CD4-positive, alpha-beta T cell (primary cell): ENCODE measurements around the gene GABRD. TPM values are rescaled to one million over a fixed set of nuclear protein-coding genes. Genes with fewer than 3 reads are reported as not detected.

Experiments used
- ATAC-seq: fragments of 200-7000 bp; cut with Tn5 transposase; one replicate; pipeline ENCODE4 v1.10.0; 2022; ENCODE audit warnings: mild to moderate bottlenecking; ENCODE audit not compliant: poor library complexity
- CTCF ChIA-PET: fragments of 350-600 bp; sonication (Branson Sonifier 250); formaldehyde crosslinking; loops from one replicate; lab custom pipeline; 2021; ENCODE audit warnings: antibody characterized with exemption, inconsistent platforms; lab: Charles Lee
- POLR2A ChIA-PET: fragments of 350-600 bp; sonication (Branson Sonifier 250); formaldehyde crosslinking; loops from one replicate; lab custom pipeline; 2021; ENCODE audit warnings: antibody characterized with exemption, inconsistent platforms; lab: Charles Lee
- DNase-seq, 14 experiments: peaks; one replicate each; pipeline ENCODE4 v3.0.0-alpha.2; 2013 to 2020; ENCODE audit warnings: mixed read lengths in 2 of 14
- H3K27ac ChIP-seq, 2 donors: one replicate each; pipeline versions ENCODE4 v1.5.1 to v1.7.0; 2013; ENCODE audit warnings: low read length in 2 of 2, low read depth in 1 of 2, mild to moderate bottlenecking in 1 of 2
- H3K27me3 ChIP-seq, 2 experiments: 1 replicate in 1 of 2; 2 replicates in 1 of 2; pipeline versions ENCODE4 v1.6.1 to v1.7.0; 2013; ENCODE audit warnings: low read length in 2 of 2, control low read depth in 1 of 2, mild to moderate bottlenecking in 1 of 2, moderate library complexity in 1 of 2; ENCODE audit not compliant: insufficient read depth in 2 of 2, control insufficient read depth in 1 of 2
- H3K36me3 ChIP-seq: one replicate; pipeline ENCODE4 v1.6.1; 2013; ENCODE audit warnings: low read length, control low read depth; ENCODE audit not compliant: insufficient read depth
- H3K4me1 ChIP-seq: one replicate; pipeline ENCODE4 v1.6.1; 2013; ENCODE audit warnings: low read length, control low read depth; ENCODE audit not compliant: insufficient read depth
- H3K4me3 ChIP-seq: one replicate; pipeline ENCODE4 v1.5.1; 2013; ENCODE audit warnings: mild to moderate bottlenecking, low read length, moderate library complexity
- H3K9me3 ChIP-seq, 2 experiments: 1 replicate in 1 of 2; 2 replicates in 1 of 2; pipeline versions ENCODE4 v1.6.1 to v1.7.0; 2013; ENCODE audit warnings: low read length in 2 of 2, mild to moderate bottlenecking in 2 of 2, control low read depth in 1 of 2, moderate library complexity in 1 of 2; ENCODE audit not compliant: control insufficient read depth in 1 of 2, insufficient read depth in 1 of 2
- H3K27ac Mint-ChIP-seq: one replicate; pipeline ENCODE4 v1.8.0; 2020; ENCODE audit warnings: mixed read lengths
- H3K27me3 Mint-ChIP-seq: one replicate; pipeline ENCODE4 v1.8.0; 2021; ENCODE audit warnings: mixed read lengths
- H3K36me3 Mint-ChIP-seq: one replicate; pipeline ENCODE4 v1.8.0; 2021; ENCODE audit warnings: low read depth, mixed read lengths
- H3K4me1 Mint-ChIP-seq: one replicate; pipeline ENCODE4 v1.8.0; 2021; ENCODE audit warnings: low read depth, mixed read lengths
- H3K4me3 Mint-ChIP-seq: one replicate; pipeline ENCODE4 v1.8.0; 2020; ENCODE audit warnings: mild to moderate bottlenecking, mixed read lengths
- H3K9me3 Mint-ChIP-seq: one replicate; pipeline ENCODE4 v1.8.0; 2020; ENCODE audit warnings: mixed read lengths
- CTCF ChIP-seq: fragments of 200-600 bp; IDR thresholded peaks from one replicate; pipeline ENCODE4 v1.8.0; 2022; ENCODE audit warnings: antibody characterized with exemption, mild to moderate bottlenecking
- intact Hi-C, 2 experiments: fragments of 100-400 bp; cut with DNase I in 1 of 2; cut with micrococcal nuclease in 1 of 2; formaldehyde crosslinking; loops; one replicate each; pipeline versions ENCODE4 v1.15.1 to v1.9.0; 2023 to 2025; cut with DNase I, micrococcal nuclease
- total RNA-seq, 174 experiments: library from RNA in 2 of 174; stranded (reverse) in 2 of 174; gene quantifications; one replicate each; pipeline ENCODE4 v1.2.3 and lab custom pipeline; 2021 to 2026

The GABRD gene
- total RNA-seq, 2 experiments from 2014 or later, result 0.38 to 0.42 TPM

- POLR2A ChIA-PET, result no interaction called here
- Histone ChIP-seq H3K27ac (no peak overlapping the region), H3K4me1 (peaks cover 47% of the 10 kb centered on the region), H3K27me3 (peaks cover 9 to 16% of the 10 kb centered on the region in 2 experiments), H3K9me3 (peaks cover 0 to 16% of the 10 kb centered on the region in 2 experiments), H3K4me3 (no peak overlapping the region), H3K36me3 (no peaks in the 10 kb centered on the region)
- TF ChIP-seq CTCF, result no peak
- DNase-seq, result no peak
- peaks cover 22% of the 10 kb centered on the region for H3K4me1 Mint-ChIP-seq
- peaks cover 16% of the 10 kb centered on the region for H3K27me3 Mint-ChIP-seq
- no peaks in the 10 kb centered on the region for H3K36me3 Mint-ChIP-seq
- H3K27ac Mint-ChIP-seq, result no peak overlapping the region
- CTCF ChIA-PET, result no interaction called here
- intact Hi-C loops, result loop anchor here in 1 of 2 experiments (5.0 kb wide), 1 partner anchor 595 kb away; no protein-coding TSS in a partner anchor
- no peak for ATAC-seq
- no peaks in the 10 kb centered on the region for H3K9me3 Mint-ChIP-seq
- H3K4me3 Mint-ChIP-seq, result no peak overlapping the region
Observed at GRCh38 chr1:2046953-2047748, 28.0 kb downstream of the GABRD start.

GRCh38 chr1:2047749-2048729 lies 28.9 kb downstream of the GABRD start:
- intact Hi-C loops, result loop anchor here in 1 of 2 experiments (5.0 kb wide), 1 partner anchor 594 kb away; no protein-coding TSS in a partner anchor
- H3K4me1 Mint-ChIP-seq, result peaks cover 29% of the 10 kb centered on the region
- CTCF ChIA-PET, result no interaction called here
- peak overlapping the region; percentile 84 for H3K4me3 Mint-ChIP-seq
- DNase-seq, result no peak
- Histone ChIP-seq H3K27ac (no peak overlapping the region), H3K4me1 (peaks cover 47% of the 10 kb centered on the region), H3K27me3 (peaks cover 9 to 16% of the 10 kb centered on the region in 2 experiments), H3K4me3 (no peak overlapping the region), H3K36me3 (no peaks in the 10 kb centered on the region), H3K9me3 (peaks cover 0 to 16% of the 10 kb centered on the region in 2 experiments)
- no peak for ATAC-seq
- peaks cover 16% of the 10 kb centered on the region for H3K27me3 Mint-ChIP-seq
- POLR2A ChIA-PET, result no interaction called here
- peaks cover 5% of the 10 kb centered on the region for H3K36me3 Mint-ChIP-seq
- no peak for TF ChIP-seq CTCF
- H3K9me3 Mint-ChIP-seq, result no peaks in the 10 kb centered on the region
- peak overlapping the region; percentile 27 for H3K27ac Mint-ChIP-seq

- Mint-ChIP-seq H3K4me1 (peaks cover 24% of the 10 kb centered on the region), H3K27me3 (peaks cover 16% of the 10 kb centered on the region), H3K36me3 (peaks cover 5% of the 10 kb centered on the region), H3K9me3 (no peaks in the 10 kb centered on the region), H3K4me3 (peak overlapping the region; percentile 84), H3K27ac (peak overlapping the region; percentile 64)
- ATAC-seq (no peak), DNase-seq (peak in 2 of 14 experiments; percentile 20 to 56)
- no peaks in the 10 kb centered on the region for H3K36me3 ChIP-seq
- TF ChIP-seq CTCF, result no peak
- peaks cover 0 to 16% of the 10 kb centered on the region in 2 experiments for H3K9me3 ChIP-seq
- peaks cover 47% of the 10 kb centered on the region for H3K4me1 ChIP-seq
- intact Hi-C loops, result loop anchor here in 1 of 2 experiments (5.0 kb wide), 1 partner anchor 593 kb away; no protein-coding TSS in a partner anchor
- CTCF ChIA-PET, result no interaction called here
- H3K4me3 ChIP-seq, result peak overlapping the region; percentile 90
- H3K27ac ChIP-seq, result no peak overlapping the region
- POLR2A ChIA-PET, result no interaction called here
- peaks cover 9 to 16% of the 10 kb centered on the region in 2 experiments for H3K27me3 ChIP-seq
Observed at GRCh38 chr1:2049225-2049717, 30.1 kb downstream of the GABRD start.
